ENCODE data around the gene TM4SF4.

Gene TM4SF4

DNA sequence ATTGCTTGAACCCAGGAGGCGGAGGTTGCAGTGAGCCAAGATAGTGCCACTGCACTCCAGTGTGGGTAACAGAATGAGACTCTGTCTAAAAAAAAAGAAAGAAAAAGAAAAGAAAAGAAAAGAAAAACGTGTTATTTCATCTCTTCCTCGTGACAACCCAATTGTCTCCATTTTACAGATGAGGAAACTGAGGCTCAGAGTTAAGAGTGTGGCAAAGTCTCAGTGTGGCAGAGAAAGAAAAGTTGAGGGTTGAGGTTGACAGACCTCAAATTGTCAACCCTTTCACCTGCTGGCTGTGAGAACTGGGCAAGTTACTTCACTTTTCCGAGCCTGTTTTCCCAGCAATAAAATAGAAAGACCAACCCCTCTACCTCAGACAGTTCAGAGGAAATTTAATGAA is 59.6 kb downstream of the TM4SF4 start:
- WGBS, 2 experiments (ENCODE audit: insufficient coverage in 2 of 2): 89 to 93% methylated on average over 4 of the region's 4 CpGs
- Histone ChIP-seq H3K4me1 (ENCODE audit: control insufficient read depth, insufficient read depth, low read length, poor library complexity, severe bottlenecking) (peaks cover 41% of the 10 kb centered on the region), H3K4me3 (ENCODE audit: extremely low read depth, insufficient read depth, low read length, poor library complexity, severe bottlenecking) (no peak overlapping the region), H3K27ac (ENCODE audit: low read depth, low read length, severe bottlenecking) (no peak overlapping the region), H3K9me3 (ENCODE audit: control insufficient read depth, low read length) (no peaks in the 10 kb centered on the region), H3K36me3 (ENCODE audit: control insufficient read depth, insufficient read depth, low read length) (peaks cover 29% of the 10 kb centered on the region)

DNA sequence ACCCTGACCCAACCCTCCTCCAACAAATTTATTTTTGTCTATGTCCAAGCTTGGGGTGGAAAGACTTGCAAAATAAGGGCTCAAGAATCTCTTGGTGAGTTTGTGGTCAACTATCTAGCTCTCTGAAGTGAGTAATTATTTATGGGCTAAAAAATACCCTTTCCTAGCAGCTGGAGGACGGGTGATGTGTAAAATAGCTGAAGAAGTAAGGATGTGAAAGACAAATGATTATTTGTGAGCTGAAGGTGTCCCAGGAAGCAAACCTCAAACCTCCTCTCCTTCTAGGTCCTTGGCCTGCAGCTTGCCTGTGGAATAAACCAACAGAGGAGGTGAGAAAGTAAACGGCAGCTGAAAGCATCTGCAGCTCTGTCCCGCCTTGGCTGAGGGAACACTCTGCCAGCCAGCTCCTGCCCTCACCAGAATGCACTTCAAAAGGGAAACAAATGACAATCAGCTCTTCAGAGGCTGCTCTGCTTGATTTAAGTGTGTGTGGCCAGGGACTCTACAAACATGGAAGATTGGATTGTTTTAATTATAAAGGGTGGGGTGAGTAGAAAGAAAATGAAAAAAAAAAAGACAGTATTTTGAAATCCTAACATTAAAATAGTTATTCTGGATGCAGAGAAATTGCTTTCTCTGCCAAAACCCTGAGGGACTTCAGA is 60.3 kb downstream of the TM4SF4 start:
- H3K9me3 ChIP-seq (ENCODE audit: control insufficient read depth, low read length): no peaks in the 10 kb centered on the region
- no peak overlapping the region for H3K4me3 ChIP-seq (ENCODE audit: extremely low read depth, insufficient read depth, low read length, poor library complexity, severe bottlenecking)
- peak overlapping the region; percentile 59 for H3K27ac ChIP-seq (ENCODE audit: low read depth, low read length, severe bottlenecking)
- peaks cover 48% of the 10 kb centered on the region for H3K4me1 ChIP-seq (ENCODE audit: control insufficient read depth, insufficient read depth, low read length, poor library complexity, severe bottlenecking)
- 25% methylated on average over 2 of the region's 3 CpGs; no CpG with 5 or more reads in 1 of the 2 experiments for WGBS, 2 experiments (ENCODE audit: insufficient coverage in 2 of 2)
- H3K36me3 ChIP-seq (ENCODE audit: control insufficient read depth, insufficient read depth, low read length): peaks cover 30% of the 10 kb centered on the region

DNA sequence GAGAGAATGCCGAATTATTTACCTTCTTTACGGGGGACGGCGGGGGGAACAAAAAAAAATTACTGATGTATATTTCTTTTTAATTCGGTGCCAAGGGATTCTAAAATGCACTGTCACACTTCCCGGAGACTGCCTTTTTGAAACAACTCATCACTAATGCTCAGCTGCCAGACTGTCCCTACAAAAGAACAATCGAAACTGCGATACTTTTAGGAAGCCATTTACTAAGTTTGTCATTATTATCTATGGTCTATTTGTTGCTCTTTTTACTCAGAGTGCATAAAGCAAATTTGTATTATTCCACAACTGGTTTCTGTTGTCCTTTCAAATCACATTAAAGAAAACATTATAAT is 60.8 kb downstream of the TM4SF4 start:
- whole genome bisulfite sequencing, 2 experiments (ENCODE audit: insufficient coverage in 2 of 2): 82 to 88% methylated on average over 3 to 4 of the region's 8 CpGs
- Histone ChIP-seq H3K4me1 (ENCODE audit: control insufficient read depth, insufficient read depth, low read length, poor library complexity, severe bottlenecking) (peaks cover 54% of the 10 kb centered on the region), H3K27ac (ENCODE audit: low read depth, low read length, severe bottlenecking) (peak overlapping the region; percentile 59), H3K36me3 (ENCODE audit: control insufficient read depth, insufficient read depth, low read length) (peaks cover 30% of the 10 kb centered on the region), H3K9me3 (ENCODE audit: control insufficient read depth, low read length) (no peaks in the 10 kb centered on the region), H3K4me3 (ENCODE audit: extremely low read depth, insufficient read depth, low read length, poor library complexity, severe bottlenecking) (no peak overlapping the region)

DNA sequence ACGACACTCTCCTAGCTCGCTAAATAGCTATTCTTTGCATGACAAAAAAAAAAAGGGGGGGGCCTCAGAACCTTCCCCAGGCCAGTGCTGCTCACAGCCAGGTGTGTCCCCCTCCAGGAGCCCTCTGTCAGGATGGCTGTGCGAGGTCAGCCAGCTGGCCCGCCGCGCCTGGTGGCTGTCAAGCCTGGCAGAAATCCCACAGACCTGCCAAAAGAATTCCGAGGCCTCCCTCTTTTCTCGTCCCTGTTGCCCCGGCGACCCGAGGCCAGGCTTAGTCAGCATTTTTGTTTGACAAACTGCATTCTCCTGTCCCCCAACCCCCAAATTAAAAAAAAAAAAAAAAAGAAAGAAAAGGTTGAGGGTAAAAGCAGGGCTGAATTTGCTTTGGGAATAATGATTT is 61.9 kb downstream of the TM4SF4 start:
- Histone ChIP-seq H3K4me1 (ENCODE audit: control insufficient read depth, insufficient read depth, low read length, poor library complexity, severe bottlenecking) (peaks cover 55% of the 10 kb centered on the region), H3K4me3 (ENCODE audit: extremely low read depth, insufficient read depth, low read length, poor library complexity, severe bottlenecking) (no peak overlapping the region), H3K9me3 (ENCODE audit: control insufficient read depth, low read length) (no peaks in the 10 kb centered on the region), H3K36me3 (ENCODE audit: control insufficient read depth, insufficient read depth, low read length) (peaks cover 31% of the 10 kb centered on the region), H3K27ac (ENCODE audit: low read depth, low read length, severe bottlenecking) (peak overlapping the region; percentile 80)
- 18 to 37% methylated on average over 5 of the region's 11 CpGs for WGBS, 2 experiments (ENCODE audit: insufficient coverage in 2 of 2)

DNA sequence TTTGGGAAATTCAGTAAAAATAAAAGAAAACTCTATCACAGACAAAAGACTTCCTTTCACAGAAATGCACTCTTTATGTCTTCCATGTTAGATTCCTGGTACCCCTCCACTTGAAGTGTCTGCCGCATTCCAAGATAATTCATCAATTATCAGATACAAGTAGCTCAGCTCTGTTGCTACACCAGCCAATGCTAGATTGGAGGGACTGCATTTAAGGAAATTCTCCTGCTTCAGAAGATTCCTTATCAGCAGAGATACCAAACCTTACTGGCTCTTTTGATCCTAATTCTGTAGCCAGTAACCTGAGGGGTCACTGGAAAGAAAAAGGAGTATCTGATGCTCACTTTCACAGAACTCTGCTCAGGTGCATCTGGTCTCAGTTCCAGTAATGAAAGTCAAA is 63.9 kb downstream of the TM4SF4 start:
- H3K9me3 ChIP-seq (ENCODE audit: control insufficient read depth, low read length): no peaks in the 10 kb centered on the region
- no peak overlapping the region for H3K4me3 ChIP-seq (ENCODE audit: extremely low read depth, insufficient read depth, low read length, poor library complexity, severe bottlenecking)
- peaks cover 74% of the 10 kb centered on the region for H3K4me1 ChIP-seq (ENCODE audit: control insufficient read depth, insufficient read depth, low read length, poor library complexity, severe bottlenecking)
- 57 to 73% methylated on average over 1 of the region's 1 CpG for WGBS, 2 experiments (ENCODE audit: insufficient coverage in 2 of 2)
- H3K27ac ChIP-seq (ENCODE audit: low read depth, low read length, severe bottlenecking): peak overlapping the region; percentile 43
- peaks cover 43% of the 10 kb centered on the region for H3K36me3 ChIP-seq (ENCODE audit: control insufficient read depth, insufficient read depth, low read length)

DNA sequence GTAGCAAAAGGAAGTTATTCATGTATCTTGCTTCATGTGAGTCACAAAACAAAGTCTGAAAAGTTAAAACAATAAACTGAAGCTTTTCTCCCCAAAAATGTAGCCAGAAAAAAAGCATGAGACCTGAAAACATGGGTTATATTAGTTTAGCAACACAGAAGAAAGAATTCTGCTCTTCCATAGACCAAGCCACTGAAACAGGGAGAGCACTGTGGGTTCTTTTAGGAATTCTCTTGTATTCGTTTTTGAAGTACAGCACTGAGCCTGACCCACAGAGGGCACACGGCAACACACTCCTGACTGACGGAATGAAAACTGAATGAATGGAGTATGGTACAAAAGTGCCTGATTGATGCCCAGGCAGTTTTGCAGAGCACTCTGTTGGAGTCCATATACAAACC is 66.6 kb downstream of the TM4SF4 start:
- 76% methylated on average over 3 of the region's 3 CpGs; no CpG with 5 or more reads in 1 of the 2 experiments for WGBS, 2 experiments (ENCODE audit: insufficient coverage in 2 of 2)
- H3K27ac ChIP-seq (ENCODE audit: low read depth, low read length, severe bottlenecking): no peak overlapping the region
- no peak overlapping the region for H3K4me3 ChIP-seq (ENCODE audit: extremely low read depth, insufficient read depth, low read length, poor library complexity, severe bottlenecking)

DNA sequence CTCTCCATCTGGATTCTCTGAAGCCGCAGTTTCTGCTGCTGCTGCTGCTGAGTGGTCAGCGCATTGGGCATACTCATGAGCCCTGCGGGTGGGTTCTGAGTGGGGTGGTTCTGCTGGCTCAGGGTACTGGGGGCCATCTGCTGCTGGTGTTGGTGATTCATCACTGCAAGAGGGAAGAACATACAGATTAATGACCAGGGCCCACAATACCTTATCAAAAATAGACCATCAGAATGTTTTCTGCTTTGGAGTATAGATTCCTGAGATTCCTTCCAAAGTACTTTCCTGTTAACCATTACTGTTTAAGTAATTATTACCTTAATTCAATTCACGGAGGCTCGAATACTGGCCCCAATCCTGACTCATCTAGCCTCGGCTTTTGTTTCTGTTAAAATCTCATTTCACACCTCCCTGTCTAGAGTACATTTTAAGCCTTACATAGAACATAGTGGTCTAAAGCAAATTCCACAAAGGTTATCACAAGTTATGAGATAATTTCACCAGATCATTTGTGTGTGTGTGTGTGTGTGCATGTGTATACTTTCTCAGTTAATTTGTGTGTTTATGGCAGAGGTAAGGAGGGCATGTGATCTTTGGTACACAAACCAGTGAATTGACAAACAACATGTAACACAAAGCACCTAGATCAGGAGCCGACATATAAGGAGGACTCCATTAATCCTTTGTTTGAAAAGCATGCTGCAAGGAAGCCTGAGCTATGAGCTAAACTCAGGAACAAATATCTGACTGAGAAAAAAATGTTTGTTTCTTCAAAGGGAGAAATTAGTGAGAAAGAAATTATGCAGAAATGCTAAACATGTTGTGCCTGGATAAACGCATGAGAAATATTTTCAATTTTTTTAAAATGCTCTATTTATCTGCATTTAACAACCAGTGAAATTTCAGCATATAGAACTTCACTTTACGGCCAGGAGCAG is 68.1 kb downstream of the TM4SF4 start:
- Histone ChIP-seq H3K9me3 (ENCODE audit: control insufficient read depth, low read length) (no peaks in the 10 kb centered on the region), H3K27ac (ENCODE audit: low read depth, low read length, severe bottlenecking) (peak overlapping the region; percentile 57), H3K36me3 (ENCODE audit: control insufficient read depth, insufficient read depth, low read length) (peaks cover 63% of the 10 kb centered on the region), H3K4me1 (ENCODE audit: control insufficient read depth, insufficient read depth, low read length, poor library complexity, severe bottlenecking) (peaks cover 51% of the 10 kb centered on the region), H3K4me3 (ENCODE audit: extremely low read depth, insufficient read depth, low read length, poor library complexity, severe bottlenecking) (no peak overlapping the region)
- WGBS, 2 experiments (ENCODE audit: insufficient coverage in 2 of 2): 85 to 94% methylated on average over 4 of the region's 9 CpGs

More for the DNA sequence above, 66.6 kb downstream of the TM4SF4 start:
- peaks cover 49% of the 10 kb centered on the region for H3K36me3 ChIP-seq (ENCODE audit: control insufficient read depth, insufficient read depth, low read length)
- peaks cover 57% of the 10 kb centered on the region for H3K4me1 ChIP-seq (ENCODE audit: control insufficient read depth, insufficient read depth, low read length, poor library complexity, severe bottlenecking)
- H3K9me3 ChIP-seq (ENCODE audit: control insufficient read depth, low read length): no peaks in the 10 kb centered on the region

DNA sequence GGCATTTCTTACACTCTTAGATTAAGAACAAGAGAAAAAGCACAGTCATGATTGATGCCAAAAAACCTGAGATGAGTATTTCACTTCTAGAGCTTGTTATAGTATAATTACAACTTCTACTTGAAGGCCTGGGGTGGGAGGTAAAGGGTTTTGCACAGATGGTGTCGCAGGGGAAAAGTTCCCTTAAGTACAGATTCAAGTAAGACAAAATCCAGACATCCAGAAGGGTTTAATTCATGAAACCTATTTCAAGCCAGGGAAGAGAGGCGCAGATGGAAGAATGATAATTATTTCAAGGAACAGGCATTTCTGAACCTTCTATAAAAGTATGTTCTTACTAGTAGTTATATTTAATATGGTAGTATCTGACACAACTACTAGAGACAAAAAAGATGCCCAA is 70.6 kb downstream of the TM4SF4 start:
- Histone ChIP-seq H3K36me3 (ENCODE audit: control insufficient read depth, insufficient read depth, low read length) (peaks cover 60% of the 10 kb centered on the region), H3K4me1 (ENCODE audit: control insufficient read depth, insufficient read depth, low read length, poor library complexity, severe bottlenecking) (peaks cover 46% of the 10 kb centered on the region), H3K9me3 (ENCODE audit: control insufficient read depth, low read length) (no peaks in the 10 kb centered on the region), H3K27ac (ENCODE audit: low read depth, low read length, severe bottlenecking) (no peak overlapping the region), H3K4me3 (ENCODE audit: extremely low read depth, insufficient read depth, low read length, poor library complexity, severe bottlenecking) (no peak overlapping the region)
- WGBS, 2 experiments (ENCODE audit: insufficient coverage in 2 of 2): no CpG with 5 or more reads among the region's 2 CpGs

DNA sequence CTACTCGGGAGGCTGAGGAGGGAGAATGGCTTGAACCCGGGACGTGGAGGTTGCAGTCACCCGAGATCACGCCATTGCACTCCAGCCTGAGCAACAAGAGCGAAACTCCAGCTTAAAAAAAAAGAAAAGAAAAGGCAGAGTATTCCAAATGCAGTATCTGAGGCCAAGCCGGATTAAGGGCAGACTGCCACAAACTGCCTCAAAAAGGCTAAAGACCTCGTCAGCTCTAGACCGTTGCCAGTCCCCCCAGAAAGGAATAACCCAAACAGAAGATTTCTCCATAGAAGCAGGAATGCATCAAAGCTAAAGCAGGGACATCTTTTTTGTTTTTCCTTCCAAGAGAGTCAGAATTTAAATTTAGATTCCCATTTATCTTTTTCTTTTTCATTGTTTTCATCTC is 72.9 kb downstream of the TM4SF4 start:
- 96 to 98% methylated on average over 8 to 9 of the region's 9 CpGs for WGBS, 2 experiments (ENCODE audit: insufficient coverage in 2 of 2)
- Histone ChIP-seq H3K9me3 (ENCODE audit: control insufficient read depth, low read length) (no peaks in the 10 kb centered on the region), H3K4me1 (ENCODE audit: control insufficient read depth, insufficient read depth, low read length, poor library complexity, severe bottlenecking) (peaks cover 33% of the 10 kb centered on the region), H3K36me3 (ENCODE audit: control insufficient read depth, insufficient read depth, low read length) (peaks cover 47% of the 10 kb centered on the region), H3K4me3 (ENCODE audit: extremely low read depth, insufficient read depth, low read length, poor library complexity, severe bottlenecking) (no peak overlapping the region), H3K27ac (ENCODE audit: low read depth, low read length, severe bottlenecking) (peak overlapping the region; percentile 84)

DNA sequence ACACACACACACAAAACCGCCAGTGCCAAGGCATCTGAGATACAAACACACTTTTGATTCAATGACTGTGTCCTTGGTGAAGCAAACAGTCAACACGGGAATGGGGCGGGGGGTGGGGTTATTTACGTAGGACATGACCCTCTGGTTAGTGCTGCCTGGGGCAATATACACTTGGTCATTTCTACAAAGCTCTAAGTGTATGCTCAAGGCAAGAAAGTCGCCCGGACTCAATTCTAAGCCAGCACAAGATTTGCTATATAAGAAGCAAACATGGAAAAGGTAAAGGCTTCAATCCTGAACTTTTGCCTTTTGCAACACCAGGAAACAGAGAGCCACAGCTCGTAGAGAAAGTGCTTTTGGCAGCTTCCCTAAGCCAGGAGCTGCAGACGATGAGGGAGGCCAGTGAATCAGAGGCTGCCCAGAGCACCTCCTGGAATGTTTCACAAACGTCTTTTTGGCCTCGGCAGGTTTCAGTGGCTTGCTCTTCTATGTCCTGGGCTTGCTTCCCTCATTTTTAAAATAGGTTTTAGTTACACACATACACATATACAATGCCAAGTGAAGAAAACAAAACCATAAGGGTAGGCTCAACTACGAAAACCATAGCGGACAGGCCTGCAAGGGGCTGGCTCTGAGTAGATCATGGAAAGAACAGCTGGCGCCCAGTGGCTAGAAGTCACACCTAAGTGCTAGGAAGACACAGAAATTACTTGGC is 73.6 kb downstream of the TM4SF4 start:
- Histone ChIP-seq H3K36me3 (ENCODE audit: control insufficient read depth, insufficient read depth, low read length) (peaks cover 40% of the 10 kb centered on the region), H3K27ac (ENCODE audit: low read depth, low read length, severe bottlenecking) (peak overlapping the region; percentile 84), H3K9me3 (ENCODE audit: control insufficient read depth, low read length) (no peaks in the 10 kb centered on the region), H3K4me1 (ENCODE audit: control insufficient read depth, insufficient read depth, low read length, poor library complexity, severe bottlenecking) (peaks cover 26% of the 10 kb centered on the region), H3K4me3 (ENCODE audit: extremely low read depth, insufficient read depth, low read length, poor library complexity, severe bottlenecking) (no peak overlapping the region)
- 63 to 71% methylated on average over 5 to 11 of the region's 13 CpGs for WGBS, 2 experiments (ENCODE audit: insufficient coverage in 2 of 2)

Data from mesodermal cell (in vitro differentiated cells).